DOHH2 (cell line): ENCODE data around the gene FSD1.

Experiments
- CTCF ChIP-seq: fragments of 200-600 bp; sonication (generic); IDR thresholded peaks from one replicate; pipeline ENCODE4 v1.5.1; 2014; ENCODE audit warnings: antibody characterized with exemption, mild to moderate bottlenecking, low read depth, low read length; ENCODE audit not compliant: poor library complexity, severe bottlenecking
- EZH2phosphoT487 ChIP-seq: fragments of 200-600 bp; sonication (generic); IDR thresholded peaks from 2 replicates; pipeline ENCODE4 v1.6.1; 2017; ENCODE audit warnings: borderline replicate concordance, mild to moderate bottlenecking, antibody characterized with exemption, low read length, moderate library complexity, mixed read lengths

GRCh38 chr19:4362101-4362828, 57.9 kb downstream of the FSD1 start:
- TF ChIP-seq CTCF (no peak), EZH2phosphoT487 (no peak)
